Right lobe of liver (tissue), 4 donors: ENCODE results near the gene BPGM.

Source experiments
- POLR2A ChIP-seq: fragments of 450-650 bp; IDR thresholded peaks from one replicate; pipeline ENCODE4 v1.6.1; 2017; ENCODE audit warnings: antibody characterized with exemption, mild to moderate bottlenecking
- TF ChIP-seq, protein P1 (sequence below), 4 donors: fragments of 200-600 bp in 3 of 4; fragments of 450-650 bp in 1 of 4; IDR thresholded peaks; one replicate each; pipeline versions ENCODE4 v1.5.1 to v1.8.0; 2016 to 2022; ENCODE audit warnings: antibody characterized with exemption in 4 of 4, mild to moderate bottlenecking in 2 of 4
- donor health status: DM: no; HTN: no; CAD: no.
- donor health status: DM: no; HTN: no; CAD: no.
- donor health status: DM: no; HTN: yes; CAD: no.

GRCh38 chr7:134645935-134646334, 718 bp upstream of the BPGM start:
- TF ChIP-seq, protein P1, sequence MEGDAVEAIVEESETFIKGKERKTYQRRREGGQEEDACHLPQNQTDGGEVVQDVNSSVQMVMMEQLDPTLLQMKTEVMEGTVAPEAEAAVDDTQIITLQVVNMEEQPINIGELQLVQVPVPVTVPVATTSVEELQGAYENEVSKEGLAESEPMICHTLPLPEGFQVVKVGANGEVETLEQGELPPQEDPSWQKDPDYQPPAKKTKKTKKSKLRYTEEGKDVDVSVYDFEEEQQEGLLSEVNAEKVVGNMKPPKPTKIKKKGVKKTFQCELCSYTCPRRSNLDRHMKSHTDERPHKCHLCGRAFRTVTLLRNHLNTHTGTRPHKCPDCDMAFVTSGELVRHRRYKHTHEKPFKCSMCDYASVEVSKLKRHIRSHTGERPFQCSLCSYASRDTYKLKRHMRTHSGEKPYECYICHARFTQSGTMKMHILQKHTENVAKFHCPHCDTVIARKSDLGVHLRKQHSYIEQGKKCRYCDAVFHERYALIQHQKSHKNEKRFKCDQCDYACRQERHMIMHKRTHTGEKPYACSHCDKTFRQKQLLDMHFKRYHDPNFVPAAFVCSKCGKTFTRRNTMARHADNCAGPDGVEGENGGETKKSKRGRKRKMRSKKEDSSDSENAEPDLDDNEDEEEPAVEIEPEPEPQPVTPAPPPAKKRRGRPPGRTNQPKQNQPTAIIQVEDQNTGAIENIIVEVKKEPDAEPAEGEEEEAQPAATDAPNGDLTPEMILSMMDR (IDR thresholded peaks at IDR 0.05) = no peak
- no peak for TF ChIP-seq POLR2A
